HG02938 (cell line): ENCODE measurements around the gene MTHFD2.

Source experiments
- ATAC-seq: cut with Tn5 transposase; IDR thresholded peaks from one replicate; pipeline ENCODE4 v1.9.1; 2021; ENCODE audit warnings: mild to moderate bottlenecking, moderate library complexity; ENCODE audit not compliant: unreplicated experiment

The MTHFD2 gene

GRCh38 chr2:74261204-74261864 is 62.9 kb downstream of the MTHFD2 start:
- no peak for ATAC-seq

GRCh38 chr2:74262681-74263080 is 64.3 kb downstream of the MTHFD2 start:
- no peak for ATAC-seq

GRCh38 chr2:74264281-74264680 is 65.9 kb downstream of the MTHFD2 start:
- no peak for ATAC-seq

GRCh38 chr2:74267068-74267467 is 68.7 kb downstream of the MTHFD2 start:
- no peak for ATAC-seq
